Stimulated activated CD8-positive, alpha-beta memory T cell treated with anti-CD3 and anti-CD28 coated beads, Interleukin-4, amount 100 ng/mL, for 4 hours (primary cell): ENCODE results near the gene SORCS1.

Experiments
- DNase-seq, 2 donors: peaks; one replicate each; pipeline ENCODE4 v3.0.0-alpha.2; 2020; ENCODE audit warnings: low read depth in 2 of 2, low spot score in 1 of 2

SORCS1 gene

GRCh38 chr10:106764360-106764759 lies 400.1 kb downstream of the SORCS1 start:
- DNase-seq: no peak

DNA sequence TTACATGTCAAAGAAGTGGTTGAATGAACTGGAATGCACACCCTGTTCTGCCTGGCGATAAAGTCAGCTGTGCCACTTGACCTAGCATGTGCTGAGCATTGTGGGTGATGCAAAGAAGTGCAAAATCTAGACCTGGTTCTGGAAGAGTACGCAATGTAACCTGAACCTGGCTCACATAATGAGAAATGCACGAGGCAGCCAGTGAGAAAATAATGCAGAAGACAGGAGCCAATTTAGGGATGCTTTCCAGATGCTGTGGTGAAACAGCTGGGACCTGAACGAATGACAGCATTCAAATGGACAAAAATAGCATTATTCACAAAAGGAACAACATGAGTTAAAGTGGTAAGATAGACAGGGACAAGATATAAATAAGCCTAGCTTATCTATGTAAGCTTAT lies 402.6 kb downstream of the SORCS1 start:
- DNase-seq: no peak

- no peak for DNase-seq
Measured at GRCh38 chr10:106757521-106757920, 407.0 kb downstream of the SORCS1 start.

DNA sequence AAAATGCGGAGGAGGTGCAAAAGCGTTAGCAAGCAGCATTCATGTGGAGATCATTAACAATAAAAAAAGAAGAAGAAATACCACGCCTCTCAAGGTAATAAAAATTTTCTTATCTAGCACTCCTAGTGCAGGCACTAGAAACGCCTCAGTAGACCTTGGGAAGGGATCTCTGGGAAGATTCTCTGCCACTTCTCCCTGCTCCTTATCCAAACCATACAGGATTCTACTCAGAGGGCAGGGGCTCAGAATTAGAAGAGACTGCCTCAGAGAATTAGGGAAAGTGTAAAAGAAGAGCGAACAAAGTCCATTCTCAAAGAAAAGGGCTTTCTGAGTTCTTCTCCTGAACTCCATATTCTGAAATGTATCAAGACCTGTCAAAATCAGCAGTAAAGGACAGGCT lies 413.4 kb downstream of the SORCS1 start:
- DNase-seq: no peak

DNA sequence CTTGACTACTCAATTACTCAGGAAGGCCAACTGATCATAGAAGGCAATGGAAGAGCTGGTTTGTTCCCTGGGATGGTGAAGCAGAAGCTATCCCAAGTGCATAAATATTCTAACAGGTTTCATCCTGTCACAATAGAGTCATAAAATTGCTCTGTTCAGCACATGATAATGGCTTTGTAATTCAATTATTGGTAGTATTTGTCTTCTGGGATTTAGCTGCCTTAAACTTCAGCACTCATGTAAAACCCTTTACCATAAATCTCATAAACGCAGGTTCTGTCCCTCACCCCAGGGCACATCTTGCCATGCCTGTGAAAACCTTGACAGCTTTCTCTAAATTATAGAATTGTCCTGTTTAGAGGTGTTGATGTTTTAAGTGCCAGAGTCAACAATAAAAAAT lies 417.6 kb downstream of the SORCS1 start:
- DNase-seq: no peak

- DNase-seq: no peak
Measured at GRCh38 chr10:106741006-106741530, 423.4 kb downstream of the SORCS1 start.

DNA sequence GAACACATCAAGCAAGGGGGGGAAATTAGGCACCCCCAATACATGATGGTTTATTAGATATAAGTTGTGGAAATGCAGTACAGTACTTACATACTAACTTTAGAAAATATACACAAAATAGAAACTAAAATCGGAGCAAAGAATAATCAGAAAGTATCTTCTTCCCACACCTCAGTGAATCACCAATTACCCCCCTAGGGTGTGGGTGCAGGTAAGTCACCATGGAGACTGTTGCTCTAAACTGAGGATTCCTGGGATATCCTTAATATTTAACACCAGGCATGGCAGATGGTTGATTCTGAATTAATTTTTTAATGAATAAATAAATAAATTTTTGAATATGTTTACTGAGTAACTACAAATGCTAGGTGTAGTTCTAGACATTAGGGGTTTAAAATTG lies 424.4 kb downstream of the SORCS1 start:
- no peak for DNase-seq

DNA sequence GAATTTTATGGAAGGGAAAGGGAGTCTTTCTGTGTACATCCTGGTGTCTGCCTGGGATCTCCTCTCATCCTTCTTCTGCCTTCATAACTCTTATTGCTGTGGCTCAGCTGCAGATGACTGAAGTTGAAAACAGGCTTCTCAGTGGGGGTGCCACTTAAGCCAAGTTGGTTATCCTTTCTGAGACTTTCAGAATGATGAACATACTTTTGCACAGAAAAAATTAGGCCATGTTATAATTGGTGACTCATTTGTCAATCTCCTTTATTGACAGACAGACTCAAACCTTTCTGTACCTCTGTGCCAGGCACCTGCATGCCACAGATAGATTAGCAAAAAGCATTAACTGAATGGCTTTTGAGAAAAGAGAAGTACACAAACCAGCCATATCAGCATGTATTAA lies 430.3 kb downstream of the SORCS1 start:
- DNase-seq: no peak

- DNase-seq: no peak
Measured at GRCh38 chr10:106728232-106728631, 436.3 kb downstream of the SORCS1 start.

GRCh38 chr10:106727170-106727569 lies 437.3 kb downstream of the SORCS1 start:
- DNase-seq: no peak

GRCh38 chr10:106722524-106722923 lies 442.0 kb downstream of the SORCS1 start:
- no peak for DNase-seq

GRCh38 chr10:106720683-106721082 lies 443.8 kb downstream of the SORCS1 start:
- no peak for DNase-seq

DNA sequence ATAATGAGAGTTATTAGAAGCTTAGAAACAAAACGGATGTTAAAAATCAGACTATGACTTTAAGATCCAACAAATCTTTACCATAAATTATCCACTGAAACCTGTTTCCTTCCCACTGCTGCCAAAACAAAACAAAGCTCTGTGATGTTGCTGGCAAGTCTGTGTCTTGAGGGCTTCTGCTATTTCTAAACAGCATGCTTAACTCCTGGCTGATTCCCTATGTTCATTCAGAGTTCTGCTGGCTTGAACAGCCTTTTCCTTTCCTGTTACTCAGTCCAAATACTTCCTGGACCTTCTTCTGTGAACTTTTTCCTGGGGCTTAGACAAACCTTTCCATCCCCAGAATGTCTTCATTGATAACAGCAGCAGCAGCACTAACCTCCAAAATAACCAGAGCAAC lies 448.1 kb downstream of the SORCS1 start:
- DNase-seq: no peak

- no peak for DNase-seq
Measured at GRCh38 chr10:106714734-106715555, 449.6 kb downstream of the SORCS1 start.

DNA sequence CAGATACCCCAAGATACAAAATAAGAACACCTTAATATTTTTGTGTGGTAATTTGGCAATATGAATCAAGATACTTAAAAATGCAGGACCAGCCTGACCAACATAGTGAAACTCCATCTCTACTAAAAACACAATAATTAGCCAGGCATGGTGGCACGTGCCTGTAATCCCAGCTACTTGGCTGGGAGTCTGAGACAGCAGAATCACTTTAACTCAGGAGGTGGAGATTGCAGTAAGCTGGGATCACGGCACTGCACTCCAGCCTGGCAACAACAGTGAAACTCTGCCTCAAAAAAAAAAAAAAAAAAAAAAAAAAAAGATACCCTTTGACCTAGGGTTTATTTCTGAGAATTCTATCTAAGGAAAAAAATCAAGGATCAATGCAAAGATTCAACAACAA lies 450.7 kb downstream of the SORCS1 start:
- DNase-seq: no peak

GRCh38 chr10:106712988-106713387 lies 451.5 kb downstream of the SORCS1 start:
- no peak for DNase-seq

GRCh38 chr10:106711313-106711906 lies 453.1 kb downstream of the SORCS1 start:
- DNase-seq: no peak

DNA sequence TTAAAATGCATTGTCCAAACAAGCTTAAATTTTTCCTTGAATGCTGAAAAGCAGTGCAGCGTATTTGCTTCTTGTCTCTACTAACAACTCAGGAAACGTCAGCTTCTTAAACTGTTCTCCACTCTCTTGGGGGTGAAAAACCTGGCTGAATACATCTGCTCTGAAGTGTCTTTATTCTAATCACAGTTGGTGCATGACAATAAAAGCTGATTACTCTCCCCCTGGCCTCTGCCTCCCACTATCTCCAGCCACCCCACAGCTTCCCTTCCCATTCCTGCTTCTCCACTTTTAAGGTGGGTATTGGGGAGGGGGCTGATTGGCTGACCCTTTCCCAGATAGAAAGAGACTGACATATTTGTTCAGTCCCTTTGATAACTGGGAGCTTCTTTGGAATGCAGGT lies 456.0 kb downstream of the SORCS1 start:
- no peak for DNase-seq

DNA sequence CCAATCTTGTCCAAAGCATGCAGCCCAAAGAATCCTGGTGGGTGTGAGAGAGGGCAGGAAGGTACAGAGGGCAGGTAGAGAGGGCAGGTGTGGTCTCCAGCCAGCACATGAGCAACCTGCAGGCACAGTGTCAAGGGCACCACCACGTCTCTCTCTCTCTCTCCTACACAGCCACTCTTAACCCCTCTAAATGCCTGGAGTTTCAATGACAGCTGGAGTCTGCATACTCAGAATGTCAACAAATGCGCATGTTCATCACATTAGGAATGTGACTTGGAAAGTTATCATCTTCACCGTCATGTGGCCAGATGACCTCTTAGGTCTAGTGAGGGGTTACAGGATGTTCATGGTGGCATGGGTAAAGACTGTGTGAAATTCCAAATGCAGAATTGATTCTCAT lies 456.8 kb downstream of the SORCS1 start:
- no peak for DNase-seq

DNA sequence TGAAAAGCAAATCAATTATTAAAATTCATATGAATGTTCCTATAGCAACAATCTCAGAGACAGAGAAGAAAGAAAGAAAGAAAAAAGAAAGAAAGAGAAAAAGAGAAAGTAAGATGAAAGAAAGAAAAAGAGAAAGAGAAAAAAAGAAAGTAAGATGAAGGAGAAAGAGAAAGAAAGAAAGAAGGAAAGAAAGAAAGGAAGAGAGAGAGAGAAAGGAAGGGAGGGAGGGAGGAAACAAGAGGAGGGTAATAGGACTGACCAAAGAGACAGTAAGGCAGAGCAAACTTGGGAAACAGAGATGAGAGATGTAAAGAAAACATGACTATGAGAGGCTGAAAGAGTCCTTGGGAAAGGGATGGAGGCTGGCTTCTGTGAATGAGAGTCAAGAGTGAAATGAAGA lies 458.4 kb downstream of the SORCS1 start:
- DNase-seq: no peak

DNA sequence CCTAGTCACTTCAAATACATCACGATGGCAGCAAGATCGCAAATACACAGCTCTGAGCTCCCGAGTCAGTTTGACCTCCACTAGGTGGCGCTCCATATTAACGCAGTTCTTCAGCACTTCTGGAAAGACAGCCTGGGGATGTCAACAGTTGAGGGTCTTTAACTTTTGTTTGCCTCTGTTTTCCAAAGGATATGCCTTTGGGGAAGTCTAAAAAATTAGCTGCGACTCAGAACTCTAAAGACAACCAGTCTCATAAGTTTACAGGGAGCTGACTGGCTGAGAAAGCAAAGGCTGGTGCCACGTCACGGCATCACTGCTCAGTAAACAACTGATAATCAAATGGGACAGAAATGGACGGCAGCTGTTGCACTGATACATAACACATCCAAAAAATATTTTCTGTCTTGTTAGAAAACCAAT lies 458.8 kb downstream of the SORCS1 start:
- no peak for DNase-seq

- no peak for DNase-seq
Measured at GRCh38 chr10:106696239-106696638, 468.3 kb downstream of the SORCS1 start.

GRCh38 chr10:106694696-106695095 lies 469.8 kb downstream of the SORCS1 start:
- DNase-seq: no peak
